SU-DHL-6 (cell line): ENCODE data around the gene PIK3C2G.

Experiments
- CTCF ChIP-seq: fragments of 200-600 bp; sonication (generic); IDR thresholded peaks from one replicate; pipeline ENCODE4 v1.5.1; 2017; ENCODE audit warnings: antibody characterized with exemption, mild to moderate bottlenecking, low read length, moderate library complexity; ENCODE audit not compliant: insufficient read depth, poor library complexity, severe bottlenecking
- EZH2phosphoT487 ChIP-seq: fragments of 200-600 bp; sonication (generic), shearing (Covaris generic); conservative IDR thresholded peaks from 2 replicates; pipeline ENCODE4 v1.6.1; 2018; ENCODE audit warnings: mild to moderate bottlenecking, antibody characterized with exemption, low read length, moderate library complexity, mixed read lengths

GRCh38 chr12:18387706-18388105 is 126.4 kb downstream of the PIK3C2G start:
- TF ChIP-seq CTCF: no peak
- TF ChIP-seq EZH2phosphoT487: no peak
